Spleen (tissue), 11 donors: Measurements from ENCODE around the gene ATP12A. TPM values are rescaled to one million over a fixed set of nuclear protein-coding genes. Genes with fewer than 3 reads are reported as not detected.

Experiments
- DNase-seq: peaks from one replicate; pipeline ENCODE4 v3.0.0-alpha.2; 2020
- H3K27ac ChIP-seq, 8 donors: fragments of 200-600 bp; sonication (generic) in 7 of 8; 1 replicate in 4 of 8; 2 replicates in 4 of 8; pipeline versions ENCODE4 v1.5.0 to v1.8.0; 2016 to 2021; ENCODE audit warnings: inconsistent platforms in 4 of 8, mild to moderate bottlenecking in 4 of 8, moderate library complexity in 1 of 8
- H3K27me3 ChIP-seq, 7 donors: fragments of 200-600 bp; sonication (generic) in 6 of 7; replicated peaks in 1 of 7; 1 replicate in 4 of 7; 2 replicates in 3 of 7; pipeline versions ENCODE4 v1.5.0 to v1.8.0; 2016 to 2021; ENCODE audit warnings: inconsistent platforms in 3 of 7, mild to moderate bottlenecking in 1 of 7
- H3K36me3 ChIP-seq, 6 donors: fragments of 200-600 bp; sonication (generic) in 5 of 6; 1 replicate in 4 of 6; 2 replicates in 2 of 6; pipeline versions ENCODE4 v1.5.0 to v1.8.0; 2016 to 2021; ENCODE audit warnings: inconsistent platforms in 2 of 6
- H3K4me1 ChIP-seq, 6 donors: fragments of 200-600 bp; sonication (generic) in 5 of 6; 1 replicate in 3 of 6; 2 replicates in 3 of 6; pipeline versions ENCODE4 v1.5.0 to v1.8.0; 2016 to 2021; ENCODE audit warnings: inconsistent platforms in 3 of 6
- H3K4me3 ChIP-seq, 8 donors: fragments of 200-600 bp; sonication (generic) in 7 of 8; 1 replicate in 4 of 8; 2 replicates in 4 of 8; pipeline versions ENCODE4 v1.5.0 to v1.8.0; 2016 to 2021; ENCODE audit warnings: inconsistent platforms in 4 of 8, mild to moderate bottlenecking in 4 of 8, moderate library complexity in 2 of 8
- H3K9me3 ChIP-seq, 8 donors: fragments of 200-600 bp; sonication (generic) in 7 of 8; 1 replicate in 4 of 8; 2 replicates in 4 of 8; pipeline versions ENCODE4 v1.5.0 to v1.8.0; 2016 to 2021; ENCODE audit warnings: inconsistent platforms in 4 of 8
- CTCF ChIP-seq, 11 experiments: fragments of 200-600 bp in 7 of 11; fragments of 450-650 bp in 4 of 11; sonication (generic) in 4 of 11; IDR thresholded peaks in 8 of 11; conservative IDR thresholded peaks in 3 of 11; 1 replicate in 7 of 11; 2 replicates in 4 of 11; pipeline versions ENCODE4 v1.4.0 to v1.8.0; 2016 to 2021; ENCODE audit warnings: antibody characterized with exemption in 11 of 11, inconsistent platforms in 4 of 11, mild to moderate bottlenecking in 1 of 11
- POLR2A ChIP-seq, 3 donors: fragments of 450-650 bp; IDR thresholded peaks; one replicate each; pipeline ENCODE4 v1.5.1; 2017; ENCODE audit warnings: antibody characterized with exemption in 3 of 3, mild to moderate bottlenecking in 1 of 3
- POLR2AphosphoS5 ChIP-seq, 3 donors: sonication (generic); formaldehyde crosslinking; IDR thresholded peaks; one replicate each; pipeline ENCODE4 v1.5.1; 2017; ENCODE audit warnings: antibody characterized with exemption in 3 of 3
- WGBS, 5 donors: extraction: QIAGEN DNeasy Blood & Tissue Kit in 3 of 5; methylation state at CpG; one replicate each; pipeline versions ENCODE4 v1.1.5 to v1.1.7; 2013 to 2018; 5-methylcytosine and 5-hydroxymethylcytosine counted together
- intact Hi-C: fragments of 100-400 bp; cut with DNase I; formaldehyde crosslinking; loops from one replicate; pipeline ENCODE4 v1.15.0; 2023; ENCODE audit warnings: low total_unique reads
- polyA plus RNA-seq, 3 donors: library from polyadenylated mRNA; stranded (reverse); fragments of 200-250 nt; gene quantifications; one replicate each; pipeline ENCODE4 v1.2.1, GENCODE V29; 2013
- total RNA-seq, 7 donors: library from RNA; depleted of rRNA in 3 of 7; stranded (reverse); fragments of >200 nt in 3 of 7; fragmentation: NEBNext Ultra II Directional in 4 of 7; extraction: Animal tissue kit (Norgen Biotek cat#: 25700) in 4 of 7; gene quantifications; one replicate each; pipeline versions ENCODE4 v1.1.0 to v1.2.1, GENCODE V29; 2016 to 2021
- donor health status: healthy with polysubstance abuse.
- donor health status: DM: no; HTN: no; CAD: no; lungs with moderate emphysema.
- donor health status: DM: no; HTN: no; CAD: no.
- donor health status: Bipolar disorder and iron deficiency.
- donor health status: healthy.
- donor health status: DM: no; HTN: no; CAD: no.
- donor health status: DM: yes; HTN: yes; CAD: no.

Gene ATP12A
- total and polyA plus RNA-seq, 10 donors: not detected

- TF ChIP-seq CTCF (IDR thresholded peaks at IDR 0.05 in 8 of 11, conservative IDR thresholded peaks at IDR 0.05 in 3 of 11) (no peak), POLR2A (IDR thresholded peaks at IDR 0.05) (no peak), POLR2AphosphoS5 (IDR thresholded peaks at IDR 0.05) (no peak)
- H3K9me3 ChIP-seq: no peaks in the 10 kb centered on the region
- no peak for DNase-seq
- intact Hi-C loops: no loop called here
- no peaks in the 10 kb centered on the region for H3K4me1 ChIP-seq
- no peaks in the 10 kb centered on the region for H3K36me3 ChIP-seq
- peaks cover 0 to 7% (median 0%) of the 10 kb centered on the region in 7 donors for H3K27me3 ChIP-seq
- H3K4me3 ChIP-seq: no peak overlapping the region
- WGBS, 5 donors: 56 to 76% (median 72%) methylated on average over 4 of the region's 4 CpGs
- no peak overlapping the region for H3K27ac ChIP-seq
Measured at GRCh38 chr13:24717217-24717616, 37.0 kb downstream of the ATP12A start.

DNA sequence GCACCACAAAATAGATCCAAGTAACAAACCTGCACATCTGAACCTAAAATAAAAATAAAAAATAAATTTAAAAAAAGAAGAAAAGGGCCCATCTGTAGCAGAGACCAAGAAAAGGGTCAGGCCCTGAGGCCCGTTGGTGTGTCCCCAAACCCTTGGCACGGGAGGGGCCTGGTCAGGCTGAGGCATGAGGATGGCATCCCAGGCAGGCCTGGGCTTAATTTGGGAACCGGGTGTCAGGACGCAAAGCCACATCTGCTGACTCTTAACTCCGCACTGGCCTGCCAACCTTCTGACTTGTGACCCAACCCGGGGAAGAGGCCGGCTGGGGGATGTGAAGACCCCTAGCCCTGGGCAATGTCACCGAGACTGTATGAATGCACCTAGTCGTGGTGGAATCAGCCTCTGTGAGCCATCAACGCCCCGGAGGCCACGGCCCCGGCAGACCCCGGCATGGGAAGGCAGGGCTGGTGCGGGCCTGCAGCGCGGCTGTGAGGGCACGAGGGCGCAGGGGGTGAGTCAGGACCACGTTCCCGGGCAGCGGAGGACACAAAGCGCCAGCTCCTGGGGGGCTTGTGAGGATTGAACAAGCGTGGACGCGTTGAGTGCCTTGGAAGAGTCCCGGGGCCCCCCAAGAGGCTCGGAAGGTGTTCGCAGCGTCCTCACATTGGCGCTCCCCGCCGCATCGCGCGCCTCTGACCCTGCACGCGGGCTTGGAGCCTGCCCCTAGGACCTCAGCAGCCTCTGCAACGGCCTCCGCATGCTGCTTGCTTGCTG is 38.2 kb downstream of the ATP12A start:
- 91 to 95% (median 92%) methylated on average over 34 to 40 of the region's 40 CpGs for WGBS, 5 donors
- Histone ChIP-seq H3K27ac (no peak overlapping the region), H3K4me1 (no peaks in the 10 kb centered on the region), H3K9me3 (no peaks in the 10 kb centered on the region), H3K36me3 (no peaks in the 10 kb centered on the region), H3K4me3 (no peak overlapping the region), H3K27me3 (peaks cover 0 to 10% (median 0%) of the 10 kb centered on the region in 7 donors)
- TF ChIP-seq CTCF (IDR thresholded peaks at IDR 0.05 in 8 of 11, conservative IDR thresholded peaks at IDR 0.05 in 3 of 11) (no peak), POLR2A (IDR thresholded peaks at IDR 0.05) (no peak), POLR2AphosphoS5 (IDR thresholded peaks at IDR 0.05) (no peak)
- DNase-seq: no peak
- intact Hi-C loops: no loop called here

GRCh38 chr13:24719139-24719538 is 38.9 kb downstream of the ATP12A start:
- peaks cover 0 to 15% (median 0%) of the 10 kb centered on the region in 7 donors for H3K27me3 ChIP-seq
- H3K27ac ChIP-seq: no peak overlapping the region
- H3K36me3 ChIP-seq: no peaks in the 10 kb centered on the region
- H3K4me1 ChIP-seq: no peaks in the 10 kb centered on the region
- no peak for TF ChIP-seq POLR2AphosphoS5 (IDR thresholded peaks at IDR 0.05)
- TF ChIP-seq CTCF (IDR thresholded peaks at IDR 0.05 in 8 of 11, conservative IDR thresholded peaks at IDR 0.05 in 3 of 11): no peak
- TF ChIP-seq POLR2A (IDR thresholded peaks at IDR 0.05): no peak
- DNase-seq: no peak
- no peak overlapping the region for H3K4me3 ChIP-seq
- no peaks in the 10 kb centered on the region for H3K9me3 ChIP-seq
- 81 to 89% (median 84%) methylated on average over 12 of the region's 12 CpGs for WGBS, 5 donors
- intact Hi-C loops: no loop called here

GRCh38 chr13:24723206-24723605 is 43.0 kb downstream of the ATP12A start:
- Histone ChIP-seq H3K27ac (no peak overlapping the region), H3K4me3 (no peak overlapping the region), H3K36me3 (no peaks in the 10 kb centered on the region), H3K4me1 (peaks cover 0 to 3% (median 0%) of the 10 kb centered on the region in 6 donors), H3K9me3 (no peaks in the 10 kb centered on the region), H3K27me3 (peaks cover 0 to 33% (median 0%) of the 10 kb centered on the region in 7 donors)
- DNase-seq: no peak
- WGBS, 5 donors: 74 to 86% (median 77%) methylated on average over 12 of the region's 12 CpGs
- intact Hi-C loops: no loop called here
- TF ChIP-seq POLR2AphosphoS5 (IDR thresholded peaks at IDR 0.05) (no peak), POLR2A (IDR thresholded peaks at IDR 0.05) (no peak), CTCF (IDR thresholded peaks at IDR 0.05 in 8 of 11, conservative IDR thresholded peaks at IDR 0.05 in 3 of 11) (no peak)
